GM21723 (cell line): Measurements from ENCODE around the gene INSR.
"Not testable (repeated sequence)": the region's sequence is repeated elsewhere in the genome, so short reads cannot be mapped to it uniquely, and the experiment has no call there.

Experiments
- ATAC-seq: cut with Tn5 transposase; IDR thresholded peaks from one replicate; pipeline ENCODE4 v1.9.1; 2021; ENCODE audit warnings: mild to moderate bottlenecking, moderate library complexity; ENCODE audit not compliant: unreplicated experiment

Gene INSR

GRCh38 chr19:7293762-7294557 lies at the start of gene INSR:
Gene INSR (minus strand): TSS chr19:7294414. CDS start chr19:7293891, 523 bp downstream.
- peak; percentile 73 for ATAC-seq

- ATAC-seq: no peak
Observed at GRCh38 chr19:7342143-7342542, 47.9 kb upstream of the INSR start.

GRCh38 chr19:7340959-7341837 lies 47.0 kb upstream of the INSR start:
- ATAC-seq: no peak

GRCh38 chr19:7337380-7338194 lies 43.4 kb upstream of the INSR start:
- ATAC-seq: peak; percentile 75

GRCh38 chr19:7336321-7336973 lies 42.2 kb upstream of the INSR start:
- ATAC-seq: no peak

GRCh38 chr19:7333198-7334118 lies 39.2 kb upstream of the INSR start:
- no peak for ATAC-seq

- no peak for ATAC-seq
Observed at GRCh38 chr19:7331446-7331845, 37.2 kb upstream of the INSR start.

- no peak for ATAC-seq
Observed at GRCh38 chr19:7328647-7329046, 34.4 kb upstream of the INSR start.

GRCh38 chr19:7327802-7328201 lies 33.6 kb upstream of the INSR start:
- ATAC-seq: no peak

- ATAC-seq: no peak
Observed at GRCh38 chr19:7326105-7326877, 32.1 kb upstream of the INSR start.

GRCh38 chr19:7318176-7318575 lies 24.0 kb upstream of the INSR start:
- ATAC-seq: no peak

- no peak for ATAC-seq
Observed at GRCh38 chr19:7312816-7313215, 18.6 kb upstream of the INSR start.

GRCh38 chr19:7311911-7312310 lies 17.7 kb upstream of the INSR start:
- ATAC-seq: no peak

GRCh38 chr19:7308327-7308726 lies 14.1 kb upstream of the INSR start:
- not testable (repeated sequence) for ATAC-seq

- no peak for ATAC-seq
Observed at GRCh38 chr19:7307590-7308218, 13.5 kb upstream of the INSR start.

- no peak for ATAC-seq
Observed at GRCh38 chr19:7304200-7304599, 10.0 kb upstream of the INSR start.

GRCh38 chr19:7303470-7303869 lies 9.3 kb upstream of the INSR start:
- no peak for ATAC-seq

- ATAC-seq: no peak
Observed at GRCh38 chr19:7301525-7301924, 7.3 kb upstream of the INSR start.
